Heart right ventricle (tissue), 16 donors: Measurements from ENCODE around the gene LSAMP. TPM values are rescaled to one million over a fixed set of nuclear protein-coding genes. Genes with fewer than 3 reads are reported as not detected.

Experiments used
- ATAC-seq, 8 donors: fragments of 200-7000 bp; cut with Tn5 transposase; one replicate each; pipeline ENCODE4 v1.9.1; 2020; ENCODE audit warnings: mild to moderate bottlenecking in 8 of 8, moderate library complexity in 8 of 8, moderate number of reproducible peaks in 1 of 8
- DNase-seq, 2 donors: peaks; one replicate each; pipeline ENCODE4 v3.0.0-alpha.2; 2020
- H3K27ac ChIP-seq, 10 donors: fragments of 200-600 bp; sonication (generic) in 2 of 10; one replicate each; pipeline versions ENCODE4 v1.5.0 to v1.8.0; 2020 to 2022; ENCODE audit warnings: mild to moderate bottlenecking in 3 of 10
- H3K27me3 ChIP-seq, 7 donors: fragments of 200-600 bp; one replicate each; pipeline ENCODE4 v1.8.0; 2021 to 2022; ENCODE audit warnings: mild to moderate bottlenecking in 2 of 7
- H3K36me3 ChIP-seq, 9 donors: fragments of 200-600 bp; sonication (generic) in 1 of 9; one replicate each; pipeline versions ENCODE4 v1.5.0 to v1.8.0; 2020 to 2022; ENCODE audit warnings: mild to moderate bottlenecking in 2 of 9
- H3K4me1 ChIP-seq, 9 donors: fragments of 200-600 bp; sonication (generic) in 1 of 9; one replicate each; pipeline versions ENCODE4 v1.5.0 to v1.8.0; 2020 to 2022; ENCODE audit warnings: mild to moderate bottlenecking in 4 of 9
- H3K4me3 ChIP-seq, 10 donors: fragments of 200-600 bp; sonication (generic) in 2 of 10; one replicate each; pipeline versions ENCODE4 v1.5.0 to v1.8.0; 2020 to 2022; ENCODE audit warnings: mild to moderate bottlenecking in 7 of 10, moderate library complexity in 2 of 10
- H3K9me3 ChIP-seq, 11 donors: fragments of 200-600 bp in 10 of 11; sonication (generic) in 2 of 11; one replicate each; pipeline versions ENCODE4 v1.5.0 to v1.8.0; 2013 to 2022; ENCODE audit warnings: mild to moderate bottlenecking in 2 of 11, control low read depth in 1 of 11, moderate library complexity in 1 of 11
- CTCF ChIP-seq, 9 donors: fragments of 200-600 bp; sonication (generic) in 2 of 9; IDR thresholded peaks; one replicate each; pipeline versions ENCODE4 v1.5.0 to v1.8.0; 2021 to 2022; ENCODE audit warnings: antibody characterized with exemption in 9 of 9, mild to moderate bottlenecking in 5 of 9, moderate library complexity in 1 of 9
- WGBS, 2 donors: extraction: QIAGEN DNeasy Blood & Tissue Kit; methylation state at CpG; one replicate each; pipeline ENCODE4 v1.1.7; 2013; ENCODE audit warnings: inconsistent platforms in 1 of 2; 5-methylcytosine and 5-hydroxymethylcytosine counted together
- intact Hi-C, 10 donors: fragments of 100-400 bp; cut with DNase I; formaldehyde crosslinking; loops; one replicate each; pipeline versions ENCODE4 v1.11.1 to v1.14.2; 2022
- polyA plus RNA-seq, 2 donors: library from polyadenylated mRNA; stranded (reverse); fragments of 200-250 nt; gene quantifications; one replicate each; pipeline ENCODE4 v1.2.3, GENCODE V29; 2013
- total RNA-seq, 10 donors: library from RNA; stranded (reverse); fragmentation: NEBNext Ultra II Directional in 3 of 10; extraction: Animal tissue kit (Norgen Biotek cat#: 25700) in 3 of 10; gene quantifications; one replicate each; pipeline versions ENCODE4 v1.2.1 to v1.2.4, GENCODE V29; 2021 to 2023
- donor health status: Arrhythmogenic right ventricular cardiomyopathy.
- donor health status: ischemic (EF 13 %, LVEDD 7.1; RV severe dilation, severe dysfunction).
- donor health status: healthy with polysubstance abuse.
- donor health status: DM: no; HTN: yes; CAD: no.
- donor health status: DM: no; HTN: no; CAD: no.
- donor health status: ischemic (EF 25% LVEDD 6.9; RV normal size, moderate dysfunction).
- donor health status: ischemic (EF 25% LVEDD 5.7; RV mildly dilated, moderate dysfunction).
- donor health status: healthy.
- donor health status: DM: yes; HTN: yes; CAD: no.
- donor health status: Ischemic cardiomyopathy.
- donor health status: ischemic (EF 35%, LVEDD 5.7; RV mildly dilated, moderate dysfunction).
- donor health status: nonischemic (EF 11% LVEDD 7.7; RV severe dilation, severe dysfunction).
- donor health status: DM: yes; HTN: yes; CAD: no.
- donor health status: PGD.
- donor health status: ischemic (EF 29% LVEDD 5.4; RV normal size, mild dysfunction).
- donor health status: nonischemic (EF 23%, LVEDD 6.1; RV moderate dilation, normal function).

LSAMP gene
- total and polyA plus RNA-seq, 12 donors, result 0.51 to 9.0 (median 5.4) TPM

- intact Hi-C loops, result no loop called here
- H3K27me3 ChIP-seq, result no peaks in the 10 kb centered on the region
- no peaks in the 10 kb centered on the region for H3K9me3 ChIP-seq
- WGBS, 2 donors, result 79 to 81% methylated on average over 3 of the region's 3 CpGs
- no peak overlapping the region for H3K27ac ChIP-seq
- DNase-seq (no peak), ATAC-seq (no peak)
- no peaks in the 10 kb centered on the region for H3K36me3 ChIP-seq
- H3K4me1 ChIP-seq, result peaks cover 0 to 6% (median 0%) of the 10 kb centered on the region in 9 donors
- H3K4me3 ChIP-seq, result no peak overlapping the region
- TF ChIP-seq CTCF (IDR thresholded peaks at IDR 0.05), result no peak
These were observed 24.3 kb upstream of the LSAMP start for GRCh38 chr3:116469546-116469945.

- intact Hi-C loops, result no loop called here
- Histone ChIP-seq H3K4me3 (no peak overlapping the region), H3K27me3 (no peaks in the 10 kb centered on the region), H3K4me1 (no peaks in the 10 kb centered on the region), H3K9me3 (peaks cover 0 to 4% (median 0%) of the 10 kb centered on the region in 11 donors), H3K27ac (no peak overlapping the region), H3K36me3 (no peaks in the 10 kb centered on the region)
- no peak for TF ChIP-seq CTCF (IDR thresholded peaks at IDR 0.05)
- 61 to 71% methylated on average over 1 of the region's 1 CpG for WGBS, 2 donors
- DNase-seq, result no peak
- no peak for ATAC-seq
These were observed 19.1 kb upstream of the LSAMP start for GRCh38 chr3:116464276-116464798.

- no peak overlapping the region for H3K4me3 ChIP-seq
- intact Hi-C loops, result no loop called here
- H3K4me1 ChIP-seq, result no peaks in the 10 kb centered on the region
- DNase-seq, result no peak
- 71 to 80% methylated on average over 1 of the region's 1 CpG for WGBS, 2 donors
- peak in 5 of 9 donors; percentile 10 to 38 (median 23) for TF ChIP-seq CTCF (IDR thresholded peaks at IDR 0.05)
- no peaks in the 10 kb centered on the region for H3K9me3 ChIP-seq
- no peaks in the 10 kb centered on the region for H3K27me3 ChIP-seq
- H3K27ac ChIP-seq, result no peak overlapping the region
- H3K36me3 ChIP-seq, result no peaks in the 10 kb centered on the region
- no peak for ATAC-seq
These were observed 8.5 kb upstream of the LSAMP start for GRCh38 chr3:116453666-116454346.

GRCh38 chr3:116449546-116450350, 4.5 kb upstream of the LSAMP start:
- Histone ChIP-seq H3K4me1 (no peaks in the 10 kb centered on the region), H3K4me3 (no peak overlapping the region), H3K36me3 (no peaks in the 10 kb centered on the region), H3K9me3 (peaks cover 0 to 2% (median 0%) of the 10 kb centered on the region in 11 donors), H3K27me3 (peaks cover 0 to 5% (median 0%) of the 10 kb centered on the region in 7 donors), H3K27ac (no peak overlapping the region)
- no peak for TF ChIP-seq CTCF (IDR thresholded peaks at IDR 0.05)
- intact Hi-C loops, result loop anchor here in 1 of 10 donors (10.0 kb wide), 1 partner anchor 315 kb away; no protein-coding TSS in a partner anchor
- DNase-seq (no peak), ATAC-seq (no peak)
- WGBS, 2 donors, result 45 to 52% methylated on average over 3 of the region's 3 CpGs
